ENCODE results near the gene AUTS2.

The AUTS2 gene

GRCh38 chr7:70668606-70669358 is 1070.5 kb downstream of the AUTS2 start:
- Histone ChIP-seq H3K27me3 (ENCODE audit: insufficient read depth, low read length, poor library complexity) (no peaks in the 10 kb centered on the region), H3K9ac (ENCODE audit: low read length) (no peak overlapping the region), H3K4me2 (ENCODE audit: low read length) (no peak overlapping the region), H3K79me1 (ENCODE audit: low read length) (no peaks in the 10 kb centered on the region), H3K27ac (ENCODE audit: low read depth, low read length) (no peak overlapping the region), H3K4me3 (ENCODE audit: low read length) (no peak overlapping the region), H3K4ac (ENCODE audit: low read depth, low read length) (no peak overlapping the region), H2BK120ac (ENCODE audit: low read depth, low read length) (no peak overlapping the region), H3K18ac (ENCODE audit: low read length) (no peak overlapping the region), H4K5ac (ENCODE audit: low read length) (no peak overlapping the region), H3K56ac (ENCODE audit: low read length) (no peak overlapping the region), H3K36me3 (ENCODE audit: control insufficient read depth, insufficient read depth, low read length) (no peaks in the 10 kb centered on the region), H3K79me2 (ENCODE audit: control insufficient read depth, insufficient read depth, low read length) (no peaks in the 10 kb centered on the region), H3K23ac (ENCODE audit: low read length) (no peak overlapping the region), H2AK5ac (ENCODE audit: low read length) (no peak overlapping the region), H2BK15ac (replicated peaks; ENCODE audit: low read depth) (no peak overlapping the region), H4K8ac (ENCODE audit: low read depth, low read length) (no peak overlapping the region), H3K4me1 (ENCODE audit: control insufficient read depth, low read depth, low read length) (peaks cover 1% of the 10 kb centered on the region), H2BK5ac (ENCODE audit: low read length) (no peak overlapping the region)
- no peak for DNase-seq
- no CpG with 5 or more reads among the region's 16 CpGs for WGBS (ENCODE audit: extremely low coverage, insufficient coverage, low lambda C conversion rate)

GRCh38 chr7:70669854-70670253 is 1071.6 kb downstream of the AUTS2 start:
- Histone ChIP-seq H3K4me2 (ENCODE audit: low read length) (no peak overlapping the region), H4K8ac (ENCODE audit: low read depth, low read length) (no peak overlapping the region), H2AK5ac (ENCODE audit: low read length) (no peak overlapping the region), H2BK5ac (ENCODE audit: low read length) (no peak overlapping the region), H3K36me3 (ENCODE audit: control insufficient read depth, insufficient read depth, low read length) (no peaks in the 10 kb centered on the region), H3K56ac (ENCODE audit: low read length) (no peak overlapping the region), H2BK15ac (replicated peaks; ENCODE audit: low read depth) (no peak overlapping the region), H3K27ac (ENCODE audit: low read depth, low read length) (no peak overlapping the region), H2BK120ac (ENCODE audit: low read depth, low read length) (no peak overlapping the region), H3K4me3 (ENCODE audit: low read length) (no peak overlapping the region), H4K5ac (ENCODE audit: low read length) (no peak overlapping the region), H3K4ac (ENCODE audit: low read depth, low read length) (no peak overlapping the region), H3K27me3 (ENCODE audit: insufficient read depth, low read length, poor library complexity) (no peaks in the 10 kb centered on the region), H3K18ac (ENCODE audit: low read length) (no peak overlapping the region), H3K79me2 (ENCODE audit: control insufficient read depth, insufficient read depth, low read length) (no peaks in the 10 kb centered on the region), H3K23ac (ENCODE audit: low read length) (no peak overlapping the region), H3K79me1 (ENCODE audit: low read length) (no peaks in the 10 kb centered on the region), H3K9ac (ENCODE audit: low read length) (no peak overlapping the region), H3K4me1 (ENCODE audit: control insufficient read depth, low read depth, low read length) (peaks cover 7% of the 10 kb centered on the region)
- DNase-seq, result no peak
- WGBS (ENCODE audit: extremely low coverage, insufficient coverage, low lambda C conversion rate), result no CpG with 5 or more reads among the region's 8 CpGs

- no peak overlapping the region for H3K18ac ChIP-seq (ENCODE audit: low read length)
- H4K8ac ChIP-seq (ENCODE audit: low read depth, low read length), result no peak overlapping the region
- no peak overlapping the region for H3K4me2 ChIP-seq (ENCODE audit: low read length)
- no peak overlapping the region for H2AK5ac ChIP-seq (ENCODE audit: low read length)
- no CpG with 5 or more reads among the region's 7 CpGs for WGBS (ENCODE audit: extremely low coverage, insufficient coverage, low lambda C conversion rate)
- no peak overlapping the region for H2BK120ac ChIP-seq (ENCODE audit: low read depth, low read length)
- H2BK15ac ChIP-seq (replicated peaks; ENCODE audit: low read depth), result no peak overlapping the region
- H3K4me3 ChIP-seq (ENCODE audit: low read length), result no peak overlapping the region
- no peak overlapping the region for H3K23ac ChIP-seq (ENCODE audit: low read length)
- H4K5ac ChIP-seq (ENCODE audit: low read length), result no peak overlapping the region
- H3K36me3 ChIP-seq (ENCODE audit: control insufficient read depth, insufficient read depth, low read length), result no peaks in the 10 kb centered on the region
- H3K27me3 ChIP-seq (ENCODE audit: insufficient read depth, low read length, poor library complexity), result no peaks in the 10 kb centered on the region
- H3K4ac ChIP-seq (ENCODE audit: low read depth, low read length), result no peak overlapping the region
- H3K9ac ChIP-seq (ENCODE audit: low read length), result no peak overlapping the region
- no peak overlapping the region for H2BK5ac ChIP-seq (ENCODE audit: low read length)
- H3K79me1 ChIP-seq (ENCODE audit: low read length), result no peaks in the 10 kb centered on the region
- H3K27ac ChIP-seq (ENCODE audit: low read depth, low read length), result no peak overlapping the region
- H3K56ac ChIP-seq (ENCODE audit: low read length), result no peak overlapping the region
- DNase-seq, result no peak
- H3K4me1 ChIP-seq (ENCODE audit: control insufficient read depth, low read depth, low read length), result peaks cover 7% of the 10 kb centered on the region
- H3K79me2 ChIP-seq (ENCODE audit: control insufficient read depth, insufficient read depth, low read length), result no peaks in the 10 kb centered on the region
Observed at GRCh38 chr7:70670288-70670687, 1072.0 kb downstream of the AUTS2 start.

GRCh38 chr7:70673778-70674570 is 1075.7 kb downstream of the AUTS2 start:
- H3K27ac ChIP-seq (ENCODE audit: low read depth, low read length), result peak overlapping the region; percentile 22
- H3K9ac ChIP-seq (ENCODE audit: low read length), result no peak overlapping the region
- no peaks in the 10 kb centered on the region for H3K79me1 ChIP-seq (ENCODE audit: low read length)
- H3K36me3 ChIP-seq (ENCODE audit: control insufficient read depth, insufficient read depth, low read length), result no peaks in the 10 kb centered on the region
- H2AK5ac ChIP-seq (ENCODE audit: low read length), result no peak overlapping the region
- H3K56ac ChIP-seq (ENCODE audit: low read length), result no peak overlapping the region
- no peak overlapping the region for H3K18ac ChIP-seq (ENCODE audit: low read length)
- H2BK15ac ChIP-seq (replicated peaks; ENCODE audit: low read depth), result no peak overlapping the region
- no peak overlapping the region for H2BK120ac ChIP-seq (ENCODE audit: low read depth, low read length)
- no peak overlapping the region for H2BK5ac ChIP-seq (ENCODE audit: low read length)
- H3K23ac ChIP-seq (ENCODE audit: low read length), result no peak overlapping the region
- H4K5ac ChIP-seq (ENCODE audit: low read length), result no peak overlapping the region
- H3K4me1 ChIP-seq (ENCODE audit: control insufficient read depth, low read depth, low read length), result peaks cover 7% of the 10 kb centered on the region
- H3K4me3 ChIP-seq (ENCODE audit: low read length), result no peak overlapping the region
- no peaks in the 10 kb centered on the region for H3K79me2 ChIP-seq (ENCODE audit: control insufficient read depth, insufficient read depth, low read length)
- peak; percentile 63 for DNase-seq
- H3K4ac ChIP-seq (ENCODE audit: low read depth, low read length), result no peak overlapping the region
- H3K27me3 ChIP-seq (ENCODE audit: insufficient read depth, low read length, poor library complexity), result no peaks in the 10 kb centered on the region
- WGBS (ENCODE audit: extremely low coverage, insufficient coverage, low lambda C conversion rate), result no CpG with 5 or more reads among the region's 11 CpGs
- H3K4me2 ChIP-seq (ENCODE audit: low read length), result no peak overlapping the region
- no peak overlapping the region for H4K8ac ChIP-seq (ENCODE audit: low read depth, low read length)

GRCh38 chr7:70674571-70675010 is 1076.3 kb downstream of the AUTS2 start:
- Histone ChIP-seq H4K8ac (ENCODE audit: low read depth, low read length) (no peak overlapping the region), H3K9ac (ENCODE audit: low read length) (no peak overlapping the region), H3K36me3 (ENCODE audit: control insufficient read depth, insufficient read depth, low read length) (no peaks in the 10 kb centered on the region), H3K4ac (ENCODE audit: low read depth, low read length) (no peak overlapping the region), H4K5ac (ENCODE audit: low read length) (no peak overlapping the region), H3K4me3 (ENCODE audit: low read length) (no peak overlapping the region), H2BK120ac (ENCODE audit: low read depth, low read length) (no peak overlapping the region), H3K79me1 (ENCODE audit: low read length) (no peaks in the 10 kb centered on the region), H3K18ac (ENCODE audit: low read length) (no peak overlapping the region), H2BK5ac (ENCODE audit: low read length) (no peak overlapping the region), H2AK5ac (ENCODE audit: low read length) (no peak overlapping the region), H3K79me2 (ENCODE audit: control insufficient read depth, insufficient read depth, low read length) (no peaks in the 10 kb centered on the region), H3K23ac (ENCODE audit: low read length) (no peak overlapping the region), H3K4me2 (ENCODE audit: low read length) (no peak overlapping the region), H3K27me3 (ENCODE audit: insufficient read depth, low read length, poor library complexity) (peaks cover under 1% of the 10 kb centered on the region), H3K27ac (ENCODE audit: low read depth, low read length) (peak overlapping the region; percentile 7), H2BK15ac (replicated peaks; ENCODE audit: low read depth) (no peak overlapping the region), H3K4me1 (ENCODE audit: control insufficient read depth, low read depth, low read length) (peaks cover 7% of the 10 kb centered on the region), H3K56ac (ENCODE audit: low read length) (no peak overlapping the region)
- no CpG with 5 or more reads among the region's 5 CpGs for WGBS (ENCODE audit: extremely low coverage, insufficient coverage, low lambda C conversion rate)
- DNase-seq, result no peak

Data from mesendoderm (in vitro differentiated cells).